Measurements from ENCODE around the gene FHOD3.

DNA sequence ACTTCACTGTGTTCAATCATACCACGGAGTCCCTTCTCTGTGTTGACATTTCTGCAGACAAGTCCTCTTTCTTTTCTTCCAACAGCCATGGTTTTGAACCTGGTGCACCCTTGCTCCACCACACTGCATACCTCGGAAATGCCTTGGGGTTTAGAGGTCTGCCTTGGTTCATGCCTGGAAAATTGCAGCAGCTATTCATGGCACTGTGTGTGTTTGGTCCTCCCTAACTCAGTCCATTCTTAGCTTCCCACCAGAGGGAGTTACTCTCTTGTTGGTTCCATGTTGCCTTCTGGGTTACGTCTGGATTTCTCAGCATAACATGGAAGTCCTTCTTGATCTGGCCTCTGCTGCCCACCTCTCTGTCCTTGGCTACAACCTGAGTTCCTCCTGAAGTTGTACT, 206.0 kb downstream of the FHOD3 start:
- TF ChIP-seq, protein P1, sequence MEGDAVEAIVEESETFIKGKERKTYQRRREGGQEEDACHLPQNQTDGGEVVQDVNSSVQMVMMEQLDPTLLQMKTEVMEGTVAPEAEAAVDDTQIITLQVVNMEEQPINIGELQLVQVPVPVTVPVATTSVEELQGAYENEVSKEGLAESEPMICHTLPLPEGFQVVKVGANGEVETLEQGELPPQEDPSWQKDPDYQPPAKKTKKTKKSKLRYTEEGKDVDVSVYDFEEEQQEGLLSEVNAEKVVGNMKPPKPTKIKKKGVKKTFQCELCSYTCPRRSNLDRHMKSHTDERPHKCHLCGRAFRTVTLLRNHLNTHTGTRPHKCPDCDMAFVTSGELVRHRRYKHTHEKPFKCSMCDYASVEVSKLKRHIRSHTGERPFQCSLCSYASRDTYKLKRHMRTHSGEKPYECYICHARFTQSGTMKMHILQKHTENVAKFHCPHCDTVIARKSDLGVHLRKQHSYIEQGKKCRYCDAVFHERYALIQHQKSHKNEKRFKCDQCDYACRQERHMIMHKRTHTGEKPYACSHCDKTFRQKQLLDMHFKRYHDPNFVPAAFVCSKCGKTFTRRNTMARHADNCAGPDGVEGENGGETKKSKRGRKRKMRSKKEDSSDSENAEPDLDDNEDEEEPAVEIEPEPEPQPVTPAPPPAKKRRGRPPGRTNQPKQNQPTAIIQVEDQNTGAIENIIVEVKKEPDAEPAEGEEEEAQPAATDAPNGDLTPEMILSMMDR (IDR thresholded peaks at IDR 0.05 in 8 of 11, conservative IDR thresholded peaks at IDR 0.05 in 3 of 11) = no peak
- TF ChIP-seq POLR2A (IDR thresholded peaks at IDR 0.05) = no peak

Data from spleen (tissue), 7 donors.